Gastroesophageal sphincter (tissue), 3 donors: ENCODE results near the gene CDK5R1.

Experiments
- POLR2A ChIP-seq, 2 donors: fragments of 450-650 bp; IDR thresholded peaks; one replicate each; pipeline ENCODE4 v1.6.1; 2017; ENCODE audit warnings: antibody characterized with exemption in 2 of 2, mild to moderate bottlenecking in 2 of 2, moderate library complexity in 1 of 2
- POLR2AphosphoS5 ChIP-seq: sonication (generic); formaldehyde crosslinking; IDR thresholded peaks from one replicate; pipeline ENCODE4 v1.6.1; 2017; ENCODE audit warnings: antibody characterized with exemption
- TF ChIP-seq, protein P1 (sequence below), 4 experiments: fragments of 200-600 bp in 2 of 4; fragments of 450-650 bp in 2 of 4; sonication (generic) in 1 of 4; IDR thresholded peaks; one replicate each; pipeline ENCODE4 v1.5.1; 2017 to 2019; ENCODE audit warnings: antibody characterized with exemption in 4 of 4, mild to moderate bottlenecking in 2 of 4, moderate library complexity in 2 of 4

GRCh38 chr17:32486111-32486700 is 587 bp upstream of the CDK5R1 start:
- TF ChIP-seq, protein P1, sequence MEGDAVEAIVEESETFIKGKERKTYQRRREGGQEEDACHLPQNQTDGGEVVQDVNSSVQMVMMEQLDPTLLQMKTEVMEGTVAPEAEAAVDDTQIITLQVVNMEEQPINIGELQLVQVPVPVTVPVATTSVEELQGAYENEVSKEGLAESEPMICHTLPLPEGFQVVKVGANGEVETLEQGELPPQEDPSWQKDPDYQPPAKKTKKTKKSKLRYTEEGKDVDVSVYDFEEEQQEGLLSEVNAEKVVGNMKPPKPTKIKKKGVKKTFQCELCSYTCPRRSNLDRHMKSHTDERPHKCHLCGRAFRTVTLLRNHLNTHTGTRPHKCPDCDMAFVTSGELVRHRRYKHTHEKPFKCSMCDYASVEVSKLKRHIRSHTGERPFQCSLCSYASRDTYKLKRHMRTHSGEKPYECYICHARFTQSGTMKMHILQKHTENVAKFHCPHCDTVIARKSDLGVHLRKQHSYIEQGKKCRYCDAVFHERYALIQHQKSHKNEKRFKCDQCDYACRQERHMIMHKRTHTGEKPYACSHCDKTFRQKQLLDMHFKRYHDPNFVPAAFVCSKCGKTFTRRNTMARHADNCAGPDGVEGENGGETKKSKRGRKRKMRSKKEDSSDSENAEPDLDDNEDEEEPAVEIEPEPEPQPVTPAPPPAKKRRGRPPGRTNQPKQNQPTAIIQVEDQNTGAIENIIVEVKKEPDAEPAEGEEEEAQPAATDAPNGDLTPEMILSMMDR (IDR thresholded peaks at IDR 0.05): peak in 2 of 4 experiments; percentile 7 to 8
- TF ChIP-seq POLR2A (IDR thresholded peaks at IDR 0.05) (peak in 1 of 2 donors; percentile 35), POLR2AphosphoS5 (no peak)
